ENCODE results near the gene ENOX1.

GRCh38 chr13:43269037-43269481 is 517.7 kb downstream of the ENOX1 start:
- TF ChIP-seq CTCF (IDR thresholded peaks at IDR 0.05) (no peak), POLR2A (IDR thresholded peaks at IDR 0.05) (no peak)
